RWPE1 (cell line): ENCODE data around the gene ZNF48.

Experiments
- CTCF ChIA-PET: fragments of 350-600 bp; sonication (Branson Sonifier 250); formaldehyde crosslinking; extraction: SDS; loops from one replicate; lab custom pipeline; 2021; lab: Yijun Ruan, JAX
- POLR2A ChIA-PET: fragments of 400-600 bp; formaldehyde crosslinking; extraction: SDS; loops from one replicate; lab custom pipeline; 2020; ENCODE audit warnings: antibody characterized with exemption; ENCODE audit not compliant: low non-redundant PET; lab: Yijun Ruan, JAX
- DNase-seq: peaks from one replicate; pipeline ENCODE4 v3.0.0; 2012; ENCODE audit warnings: low spot score
- H3K27ac ChIP-seq: fragments of 450-650 bp; 2 replicates; pipeline ENCODE4 v1.5.1; 2017
- TF ChIP-seq, protein P1 (sequence below): fragments of 450-650 bp; conservative IDR thresholded peaks from 2 replicates; pipeline ENCODE4 v1.5.1; 2017; ENCODE audit warnings: low read depth, mild to moderate bottlenecking

ZNF48 gene

DNA sequence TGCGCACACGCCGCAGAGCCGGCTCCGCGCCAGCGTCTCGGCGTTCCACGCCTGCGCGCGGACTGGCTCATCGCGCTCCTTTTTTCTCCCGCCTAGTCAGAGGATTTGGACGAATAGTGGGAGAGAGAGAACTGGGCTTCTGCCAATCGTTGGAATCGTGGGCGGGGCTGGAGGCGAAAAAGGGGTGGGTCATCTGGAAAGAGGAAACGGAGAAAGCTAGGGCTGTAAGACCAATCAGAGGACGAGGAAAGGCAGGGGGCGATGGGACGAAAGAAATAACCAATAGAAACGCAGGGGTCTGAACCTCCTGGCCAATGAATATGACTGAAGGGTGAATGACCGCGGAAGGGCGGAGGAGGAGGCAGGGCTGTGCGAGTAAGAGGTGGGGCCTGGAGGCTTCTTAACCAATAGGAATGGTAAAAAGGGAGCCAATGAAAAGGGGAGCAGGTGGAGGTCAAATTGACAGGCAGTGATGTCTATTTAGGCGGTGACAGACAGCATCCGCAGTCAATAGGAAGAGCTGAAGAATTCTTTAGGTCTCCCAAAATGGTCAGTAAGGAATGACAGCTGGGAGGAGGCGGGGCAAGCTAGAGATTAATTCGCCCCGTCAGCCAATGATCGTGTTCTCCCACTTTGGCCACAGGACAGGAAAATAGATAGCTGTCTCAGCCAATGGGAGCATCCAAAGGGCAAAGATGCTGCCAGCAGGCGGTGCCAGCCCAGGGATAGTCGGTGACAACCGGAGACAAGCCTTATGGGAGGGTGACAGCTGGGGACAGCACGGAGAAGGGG, 24.6 kb upstream of the ZNF48 start, which contains the start of gene TBC1D10B:
Gene TBC1D10B, minus strand, starts transcription at position 39 of the 792 bp plus-strand sequence. CDS start 311 bp downstream, outside the sequence.
- DNase-seq: peak; percentile 100
- POLR2A ChIA-PET: interaction anchor here (0.6 to 0.8 kb wide), 3 partner anchors 11 to 37 kb away, joined by 3 to 4 read pairs (median 4); partner anchors contain the start of gene ZNF771
- H3K27ac ChIP-seq: peak within 1 kb of the TSS; percentile 88
- TF ChIP-seq, protein P1, sequence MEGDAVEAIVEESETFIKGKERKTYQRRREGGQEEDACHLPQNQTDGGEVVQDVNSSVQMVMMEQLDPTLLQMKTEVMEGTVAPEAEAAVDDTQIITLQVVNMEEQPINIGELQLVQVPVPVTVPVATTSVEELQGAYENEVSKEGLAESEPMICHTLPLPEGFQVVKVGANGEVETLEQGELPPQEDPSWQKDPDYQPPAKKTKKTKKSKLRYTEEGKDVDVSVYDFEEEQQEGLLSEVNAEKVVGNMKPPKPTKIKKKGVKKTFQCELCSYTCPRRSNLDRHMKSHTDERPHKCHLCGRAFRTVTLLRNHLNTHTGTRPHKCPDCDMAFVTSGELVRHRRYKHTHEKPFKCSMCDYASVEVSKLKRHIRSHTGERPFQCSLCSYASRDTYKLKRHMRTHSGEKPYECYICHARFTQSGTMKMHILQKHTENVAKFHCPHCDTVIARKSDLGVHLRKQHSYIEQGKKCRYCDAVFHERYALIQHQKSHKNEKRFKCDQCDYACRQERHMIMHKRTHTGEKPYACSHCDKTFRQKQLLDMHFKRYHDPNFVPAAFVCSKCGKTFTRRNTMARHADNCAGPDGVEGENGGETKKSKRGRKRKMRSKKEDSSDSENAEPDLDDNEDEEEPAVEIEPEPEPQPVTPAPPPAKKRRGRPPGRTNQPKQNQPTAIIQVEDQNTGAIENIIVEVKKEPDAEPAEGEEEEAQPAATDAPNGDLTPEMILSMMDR: no peak
- CTCF ChIA-PET: interaction anchor here (0.8 kb wide), 1 partner anchor 39 kb away, joined by 3 read pairs; no protein-coding TSS in a partner anchor

DNA sequence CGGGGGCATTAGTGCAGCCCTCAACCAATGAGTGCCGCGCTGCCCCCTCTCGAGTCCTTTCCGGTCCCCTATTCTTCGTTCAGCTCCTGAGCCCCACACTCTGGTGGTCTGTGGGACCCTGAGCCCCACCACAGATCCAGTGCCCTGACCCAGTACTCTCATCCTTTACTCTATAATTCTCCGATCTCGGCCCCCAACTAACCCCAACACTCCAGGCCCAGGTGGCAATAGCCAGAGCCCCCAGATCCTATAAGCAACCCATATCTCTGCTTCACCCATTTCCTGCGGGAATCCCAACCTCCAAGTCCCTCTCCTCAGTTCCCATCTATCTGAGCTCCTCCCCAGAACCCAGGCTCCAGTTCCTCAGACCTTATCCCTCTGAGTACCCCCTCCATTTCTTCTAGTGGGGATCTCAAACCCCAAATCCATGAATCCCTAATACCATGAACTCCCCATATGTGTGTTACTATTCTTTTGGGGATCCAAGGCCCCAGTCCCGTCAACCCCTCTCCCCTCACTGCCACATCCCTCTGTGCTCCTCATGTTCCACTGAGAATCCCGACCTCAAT, 23.9 kb upstream of the ZNF48 start:
- CTCF ChIA-PET: interaction anchor here (0.8 kb wide), 1 partner anchor 38 kb away, joined by 3 read pairs; no protein-coding TSS in a partner anchor

DNA sequence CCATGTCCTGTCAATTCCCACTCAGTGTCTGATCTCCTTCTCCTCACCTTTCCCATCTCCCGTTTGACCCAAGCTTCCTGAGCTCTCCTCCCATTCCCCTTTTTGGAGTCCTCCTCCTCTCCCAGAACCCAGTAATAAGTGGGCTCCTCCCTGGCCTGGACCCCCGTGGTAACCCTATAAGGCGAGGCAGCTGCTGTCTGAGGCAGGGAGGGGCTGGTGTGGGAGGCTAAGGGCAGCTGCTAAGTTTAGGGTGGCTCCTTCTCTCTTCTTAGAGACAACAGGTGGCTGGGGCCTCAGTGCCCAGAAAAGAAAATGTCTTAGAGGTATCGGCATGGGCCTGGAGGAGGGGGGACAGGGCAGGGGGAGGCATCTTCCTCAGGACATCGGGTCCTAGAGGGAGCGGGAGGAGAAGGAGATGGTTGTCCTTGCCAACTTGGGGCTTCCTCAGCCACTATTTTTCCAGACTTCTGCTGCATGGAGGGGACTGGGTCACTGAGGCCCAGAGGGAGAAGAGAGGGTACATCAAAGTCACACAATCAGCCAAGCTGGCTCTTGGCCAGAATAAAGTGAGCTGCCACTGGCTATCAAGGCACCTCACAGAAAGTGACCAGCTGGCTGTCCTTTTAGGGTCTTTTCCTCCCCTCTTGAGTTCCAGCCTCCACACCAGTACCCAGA, 23.0 kb upstream of the ZNF48 start:
- H3K27ac ChIP-seq: peak overlapping the region; percentile 81

More for the DNA sequence above, 23.9 kb upstream of the ZNF48 start:
- TF ChIP-seq, protein P1: no peak
- POLR2A ChIA-PET: interaction anchor here (0.7 to 0.8 kb wide), 2 partner anchors 12 to 36 kb away, joined by 3 to 4 read pairs; partner anchors contain the start of gene ZNF771
- peak overlapping the region; percentile 81 for H3K27ac ChIP-seq
- no peak for DNase-seq

DNA sequence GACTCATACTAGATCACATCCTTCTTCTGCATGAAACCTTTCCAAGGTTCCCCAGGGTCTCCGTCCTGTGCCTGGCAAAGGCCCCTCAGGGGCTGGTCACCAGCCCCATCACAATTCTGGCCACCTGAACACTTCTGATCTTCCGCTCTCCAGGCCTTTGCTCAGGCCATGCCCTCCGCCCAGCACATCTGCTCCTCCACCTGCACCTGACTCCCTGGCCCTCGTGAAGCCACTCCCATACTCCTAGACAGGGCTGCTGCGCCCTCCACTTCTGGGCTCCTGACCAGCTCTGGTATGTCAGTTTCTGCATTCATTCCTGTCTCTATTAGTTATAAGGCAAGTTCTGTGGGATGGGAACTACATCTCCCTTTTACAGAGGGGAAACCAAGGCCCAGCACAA, 22.5 kb upstream of the ZNF48 start:
- ChIA-PET CTCF (no interaction called here), POLR2A (no interaction called here)
- DNase-seq: no peak
- TF ChIP-seq, protein P1: no peak
- no peak overlapping the region for H3K27ac ChIP-seq

More for the DNA sequence above, 23.0 kb upstream of the ZNF48 start:
- ChIA-PET POLR2A (no interaction called here), CTCF (no interaction called here)
- TF ChIP-seq, protein P1: no peak
- no peak for DNase-seq

DNA sequence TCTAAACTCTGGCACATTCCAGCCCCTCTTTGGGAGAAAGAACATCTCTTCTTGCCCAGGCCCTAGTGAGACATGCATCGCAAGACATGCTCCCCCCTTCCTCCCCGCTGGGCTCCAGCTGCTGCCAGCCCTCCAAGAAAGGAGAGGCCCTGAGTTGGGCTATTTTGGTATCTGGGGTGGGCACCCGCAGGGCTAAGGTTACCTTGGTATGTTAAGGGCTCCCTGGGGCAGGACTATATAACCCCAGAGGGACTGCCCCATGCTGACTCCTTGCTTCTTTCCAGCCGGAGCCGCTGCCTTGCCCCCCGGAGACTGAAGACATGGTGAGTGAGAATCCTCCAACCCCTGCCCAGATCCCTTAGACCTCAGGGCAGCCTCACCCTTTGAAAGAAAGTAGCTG, 20.7 kb upstream of the ZNF48 start, which contains the start of gene MYL11:
Gene MYL11, plus strand, starts transcription at position 265 of the 400 bp plus-strand sequence. Its CDS starts 56 bp downstream, at position 321.
- H3K27ac ChIP-seq: peak within 1 kb of the TSS; percentile 99; the same call in 1 of the 2 replicates
- POLR2A ChIA-PET: no interaction called here
- CTCF ChIA-PET: no interaction called here
- TF ChIP-seq, protein P1: no peak
- DNase-seq: no peak

DNA sequence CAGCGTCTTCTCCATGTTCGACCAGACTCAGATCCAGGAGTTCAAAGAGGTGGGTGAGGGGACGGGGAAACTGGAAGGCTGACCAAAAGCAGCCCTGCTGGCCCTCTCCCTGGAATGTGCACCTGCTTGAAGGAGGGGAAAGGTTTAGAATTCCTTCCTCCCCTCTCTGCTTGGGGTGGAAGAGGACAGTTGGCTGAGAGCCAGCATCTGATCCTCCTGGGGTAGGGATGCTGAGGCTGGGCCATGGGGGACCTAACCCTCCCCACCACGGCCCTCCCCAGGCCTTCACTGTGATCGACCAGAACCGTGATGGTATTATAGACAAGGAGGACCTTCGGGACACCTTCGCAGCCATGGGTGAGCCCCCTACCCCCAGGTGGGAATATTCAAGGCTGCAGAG, 19.4 kb upstream of the ZNF48 start:
- TF ChIP-seq, protein P1: no peak
- no peak for DNase-seq
- POLR2A ChIA-PET: no interaction called here
- H3K27ac ChIP-seq: peak overlapping the region; percentile 99
- CTCF ChIA-PET: interaction anchor here (0.6 to 0.9 kb wide), 3 partner anchors 17 to 42 kb away, joined by 3 read pairs; partner anchors contain the start of gene ZNF48
